Measurements from ENCODE around the gene PHYKPL.

The PHYKPL gene

DNA sequence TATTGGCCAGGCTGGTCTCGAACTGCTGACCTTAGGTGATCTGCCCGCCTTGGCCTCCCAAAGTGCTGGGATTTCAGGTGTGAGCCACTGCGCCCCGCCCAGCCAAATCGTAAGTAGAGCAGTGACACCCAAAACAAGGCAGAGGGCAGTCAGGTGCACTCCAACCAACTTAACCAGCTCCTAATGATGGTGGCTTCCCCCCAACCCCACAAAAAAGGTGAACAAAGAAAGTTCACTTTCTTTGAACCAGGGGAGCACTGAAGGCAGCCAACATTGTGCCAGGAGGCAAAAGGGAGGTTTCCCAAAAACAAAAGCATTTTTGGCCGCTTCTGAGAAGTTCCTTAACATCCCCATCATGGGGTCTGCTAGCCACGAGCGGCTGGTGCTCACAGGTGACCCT, 55.0 kb downstream of the PHYKPL start:
- Histone ChIP-seq H3K27ac (ENCODE audit: low read depth, low read length, poor library complexity, severe bottlenecking) (no peak overlapping the region), H3K27me3 (ENCODE audit: insufficient read depth, low read length) (peaks cover 6% of the 10 kb centered on the region; the same call in 1 of the 2 replicates), H2AFZ (ENCODE audit: low read length) (no peak overlapping the region), H3F3A (ENCODE audit: insufficient read depth, low read length) (no peaks in the 10 kb centered on the region), H3K9me3 (ENCODE audit: low read length) (peaks cover 5% of the 10 kb centered on the region; the same call in 1 of the 2 replicates), H3K4me2 (ENCODE audit: low read length) (no peak overlapping the region), H3K79me2 (ENCODE audit: insufficient read depth, low read length) (no peaks in the 10 kb centered on the region), H3K4me3 (ENCODE audit: low read depth, low read length, poor library complexity, severe bottlenecking) (no peak overlapping the region), H3K4me1 (ENCODE audit: insufficient read depth, low read length, severe bottlenecking) (no peaks in the 10 kb centered on the region), H3K36me3 (ENCODE audit: insufficient read depth, low read length) (no peaks in the 10 kb centered on the region; the same call in 1 of the 2 replicates), H4K20me1 (ENCODE audit: insufficient read depth, low read length) (no peaks in the 10 kb centered on the region), H3K9ac (ENCODE audit: low read length) (no peak overlapping the region), H3K9me2 (ENCODE audit: low read depth, low read length) (no peaks in the 10 kb centered on the region)
- TF ChIP-seq, protein P1, sequence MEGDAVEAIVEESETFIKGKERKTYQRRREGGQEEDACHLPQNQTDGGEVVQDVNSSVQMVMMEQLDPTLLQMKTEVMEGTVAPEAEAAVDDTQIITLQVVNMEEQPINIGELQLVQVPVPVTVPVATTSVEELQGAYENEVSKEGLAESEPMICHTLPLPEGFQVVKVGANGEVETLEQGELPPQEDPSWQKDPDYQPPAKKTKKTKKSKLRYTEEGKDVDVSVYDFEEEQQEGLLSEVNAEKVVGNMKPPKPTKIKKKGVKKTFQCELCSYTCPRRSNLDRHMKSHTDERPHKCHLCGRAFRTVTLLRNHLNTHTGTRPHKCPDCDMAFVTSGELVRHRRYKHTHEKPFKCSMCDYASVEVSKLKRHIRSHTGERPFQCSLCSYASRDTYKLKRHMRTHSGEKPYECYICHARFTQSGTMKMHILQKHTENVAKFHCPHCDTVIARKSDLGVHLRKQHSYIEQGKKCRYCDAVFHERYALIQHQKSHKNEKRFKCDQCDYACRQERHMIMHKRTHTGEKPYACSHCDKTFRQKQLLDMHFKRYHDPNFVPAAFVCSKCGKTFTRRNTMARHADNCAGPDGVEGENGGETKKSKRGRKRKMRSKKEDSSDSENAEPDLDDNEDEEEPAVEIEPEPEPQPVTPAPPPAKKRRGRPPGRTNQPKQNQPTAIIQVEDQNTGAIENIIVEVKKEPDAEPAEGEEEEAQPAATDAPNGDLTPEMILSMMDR (IDR thresholded peaks at IDR 0.05; ENCODE audit: low read length): no peak; the same call in 1 of the 2 replicates
- no peak for TF ChIP-seq EZH2 (IDR thresholded peaks at IDR 0.05; ENCODE audit: borderline replicate concordance, low read length)

DNA sequence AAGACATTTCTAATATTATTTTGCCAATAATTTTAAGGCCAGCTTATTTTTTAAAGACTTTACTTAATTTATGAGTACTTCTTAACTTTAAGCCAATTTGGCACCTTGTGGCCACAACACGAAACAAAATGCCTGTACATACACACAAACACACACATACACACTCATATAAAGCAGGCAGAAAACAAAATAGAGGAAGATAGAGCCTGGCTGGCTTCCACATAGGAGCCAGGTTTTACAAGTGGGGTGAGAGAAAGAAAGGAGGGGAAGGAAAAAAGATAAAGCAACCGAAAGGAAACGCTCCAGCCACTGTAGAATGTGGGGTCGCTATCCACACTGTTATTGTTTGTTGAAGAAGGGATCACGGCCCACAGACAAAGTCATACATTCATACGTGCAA, 55.8 kb downstream of the PHYKPL start:
- Histone ChIP-seq H3K27me3 (ENCODE audit: insufficient read depth, low read length) (peaks cover 6% of the 10 kb centered on the region; the same call in 1 of the 2 replicates), H3K4me2 (ENCODE audit: low read length) (no peak overlapping the region), H2AFZ (ENCODE audit: low read length) (no peak overlapping the region), H3K79me2 (ENCODE audit: insufficient read depth, low read length) (no peaks in the 10 kb centered on the region), H3K4me3 (ENCODE audit: low read depth, low read length, poor library complexity, severe bottlenecking) (no peak overlapping the region), H4K20me1 (ENCODE audit: insufficient read depth, low read length) (no peaks in the 10 kb centered on the region), H3K4me1 (ENCODE audit: insufficient read depth, low read length, severe bottlenecking) (no peaks in the 10 kb centered on the region), H3K9me2 (ENCODE audit: low read depth, low read length) (no peaks in the 10 kb centered on the region), H3K27ac (ENCODE audit: low read depth, low read length, poor library complexity, severe bottlenecking) (no peak overlapping the region), H3K9me3 (ENCODE audit: low read length) (peaks cover 5% of the 10 kb centered on the region; the same call in 1 of the 2 replicates), H3K36me3 (ENCODE audit: insufficient read depth, low read length) (no peaks in the 10 kb centered on the region; the same call in 1 of the 2 replicates), H3F3A (ENCODE audit: insufficient read depth, low read length) (no peaks in the 10 kb centered on the region), H3K9ac (ENCODE audit: low read length) (no peak overlapping the region)
- TF ChIP-seq, protein P1 (IDR thresholded peaks at IDR 0.05; ENCODE audit: low read length): no peak
- TF ChIP-seq EZH2 (IDR thresholded peaks at IDR 0.05; ENCODE audit: borderline replicate concordance, low read length): no peak

DNA sequence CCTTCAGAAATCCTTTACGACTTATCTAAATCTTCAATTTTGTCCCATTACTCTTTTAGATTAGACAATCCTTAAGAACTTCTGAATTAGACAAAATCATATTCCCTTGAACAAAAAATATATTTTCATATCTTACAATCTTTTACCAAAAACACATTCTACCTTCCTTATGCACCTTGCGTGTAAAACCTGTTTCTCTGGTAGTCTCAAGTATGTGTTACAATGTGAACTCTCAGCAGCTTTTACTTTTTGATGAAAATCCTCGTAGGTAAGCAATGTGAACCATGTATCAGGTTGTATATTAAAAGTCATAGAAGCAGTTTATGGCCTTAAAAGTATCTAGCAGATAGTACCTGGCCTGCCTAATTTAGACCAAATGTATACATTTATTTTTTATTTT, 58.1 kb downstream of the PHYKPL start:
- no peak for TF ChIP-seq EZH2 (IDR thresholded peaks at IDR 0.05; ENCODE audit: borderline replicate concordance, low read length)
- TF ChIP-seq, protein P1 (IDR thresholded peaks at IDR 0.05; ENCODE audit: low read length): no peak
- Histone ChIP-seq H3K79me2 (ENCODE audit: insufficient read depth, low read length) (no peaks in the 10 kb centered on the region), H3K4me2 (ENCODE audit: low read length) (no peak overlapping the region), H3F3A (ENCODE audit: insufficient read depth, low read length) (no peaks in the 10 kb centered on the region), H3K4me1 (ENCODE audit: insufficient read depth, low read length, severe bottlenecking) (no peaks in the 10 kb centered on the region), H3K27ac (ENCODE audit: low read depth, low read length, poor library complexity, severe bottlenecking) (no peak overlapping the region), H3K9me3 (ENCODE audit: low read length) (0 out of 2 replicates have a peak, but pooled peaks cover 1% of the 10 kb centered on the region), H3K9ac (ENCODE audit: low read length) (no peak overlapping the region), H3K27me3 (ENCODE audit: insufficient read depth, low read length) (peaks cover 3% of the 10 kb centered on the region; the same call in 1 of the 2 replicates), H3K36me3 (ENCODE audit: insufficient read depth, low read length) (no peaks in the 10 kb centered on the region; the same call in 1 of the 2 replicates), H4K20me1 (ENCODE audit: insufficient read depth, low read length) (no peaks in the 10 kb centered on the region), H2AFZ (ENCODE audit: low read length) (no peak overlapping the region), H3K4me3 (ENCODE audit: low read depth, low read length, poor library complexity, severe bottlenecking) (no peak overlapping the region), H3K9me2 (ENCODE audit: low read depth, low read length) (no peaks in the 10 kb centered on the region)
